Liver (tissue), 9 donors: ENCODE data around the gene CDC25A. TPM values are rescaled to one million over a fixed set of nuclear protein-coding genes. Genes with fewer than 3 reads are reported as not detected.

Experiments
- DNase-seq: peaks from one replicate; pipeline ENCODE4 v3.0.0-alpha.2; 2017; ENCODE audit warnings: low spot score
- H3K27ac ChIP-seq, 2 donors: one replicate each; pipeline ENCODE4 v1.7.0; 2013; ENCODE audit warnings: inconsistent platforms in 2 of 2, low read length in 2 of 2, control low read depth in 1 of 2, low read depth in 1 of 2, mild to moderate bottlenecking in 1 of 2
- H3K27me3 ChIP-seq, 4 donors: one replicate each; pipeline versions ENCODE4 v1.6.1 to v1.7.0; 2013; ENCODE audit warnings: low read length in 3 of 4, inconsistent platforms in 1 of 4, mild to moderate bottlenecking in 1 of 4, moderate library complexity in 1 of 4; ENCODE audit not compliant: control insufficient read depth in 4 of 4, insufficient read depth in 4 of 4
- H3K36me3 ChIP-seq, 4 donors: one replicate each; pipeline versions ENCODE4 v1.6.1 to v1.7.0; 2013; ENCODE audit warnings: low read length in 3 of 4, mild to moderate bottlenecking in 3 of 4, low read depth in 1 of 4, moderate library complexity in 1 of 4; ENCODE audit not compliant: control insufficient read depth in 4 of 4, insufficient read depth in 3 of 4
- H3K4me1 ChIP-seq, 4 donors: one replicate each; pipeline versions ENCODE4 v1.6.1 to v1.7.0; 2013; ENCODE audit warnings: low read length in 3 of 4, mild to moderate bottlenecking in 3 of 4, moderate library complexity in 1 of 4; ENCODE audit not compliant: control insufficient read depth in 4 of 4, insufficient read depth in 4 of 4
- H3K4me3 ChIP-seq, 3 donors: one replicate each; pipeline versions ENCODE4 v1.6.1 to v1.7.0; 2013; ENCODE audit warnings: low read length in 3 of 3, control low read depth in 1 of 3, low read depth in 1 of 3, mild to moderate bottlenecking in 1 of 3
- H3K9ac ChIP-seq, 2 donors: one replicate each; pipeline ENCODE4 v1.7.0; 2013; ENCODE audit warnings: low read length in 2 of 2, mild to moderate bottlenecking in 2 of 2, moderate library complexity in 2 of 2, control low read depth in 1 of 2, low read depth in 1 of 2
- H3K9me3 ChIP-seq, 4 donors: one replicate each; pipeline versions ENCODE4 v1.6.1 to v1.7.0; 2013; ENCODE audit warnings: low read length in 3 of 4; ENCODE audit not compliant: control insufficient read depth in 4 of 4
- ATF3 ChIP-seq: IDR thresholded peaks from 2 replicates; pipeline ENCODE4 v1.6.1; 2016; ENCODE audit warnings: antibody characterized with exemption
- CTCF ChIP-seq: fragments of 150-350 bp; IDR thresholded peaks from 2 replicates; pipeline ENCODE4 v1.5.1; 2017; ENCODE audit warnings: improper control_type of control experiment, low read depth, low read length; ENCODE audit not compliant: missing input control
- FOXA1 ChIP-seq: IDR thresholded peaks from 2 replicates; pipeline ENCODE4 v1.6.1; 2016; ENCODE audit warnings: antibody characterized with exemption
- GABPA ChIP-seq, 2 donors: IDR thresholded peaks in 1 of 2; conservative IDR thresholded peaks in 1 of 2; 2 replicates each; pipeline ENCODE4 v1.6.1; 2016; ENCODE audit warnings: antibody characterized with exemption in 2 of 2, mild to moderate bottlenecking in 1 of 2, moderate library complexity in 1 of 2
- HNF4A ChIP-seq, 2 donors: conservative IDR thresholded peaks; 2 replicates each; pipeline ENCODE4 v1.6.1; 2016; ENCODE audit warnings: antibody characterized with exemption in 2 of 2, mild to moderate bottlenecking in 2 of 2
- HNF4G ChIP-seq: IDR thresholded peaks from 2 replicates; pipeline ENCODE4 v1.6.1; 2016; ENCODE audit warnings: antibody characterized with exemption
- JUND ChIP-seq, 2 donors: IDR thresholded peaks; 2 replicates each; pipeline ENCODE4 v1.6.1; 2016; ENCODE audit warnings: antibody characterized with exemption in 2 of 2
- MAX ChIP-seq: IDR thresholded peaks from 2 replicates; pipeline ENCODE4 v1.6.1; 2016; ENCODE audit warnings: antibody characterized with exemption
- NR2F2 ChIP-seq: IDR thresholded peaks from 2 replicates; pipeline ENCODE4 v1.6.1; 2016; ENCODE audit warnings: antibody characterized with exemption
- RAD21 ChIP-seq, 2 donors: IDR thresholded peaks; 2 replicates each; pipeline ENCODE4 v1.6.1; 2016; ENCODE audit warnings: antibody characterized with exemption in 2 of 2, mild to moderate bottlenecking in 2 of 2
- REST ChIP-seq: IDR thresholded peaks from 2 replicates; pipeline ENCODE4 v1.6.1; 2016; ENCODE audit warnings: antibody characterized with exemption, mild to moderate bottlenecking
- RXRA ChIP-seq, 2 donors: IDR thresholded peaks; 2 replicates each; pipeline ENCODE4 v1.6.1; 2017 to 2018; ENCODE audit warnings: antibody characterized with exemption in 2 of 2, mild to moderate bottlenecking in 1 of 2
- SP1 ChIP-seq: IDR thresholded peaks from 2 replicates; pipeline ENCODE4 v1.6.1; 2018; ENCODE audit warnings: antibody characterized with exemption, mild to moderate bottlenecking
- TAF1 ChIP-seq: conservative IDR thresholded peaks from 2 replicates; pipeline ENCODE4 v1.6.1; 2016; ENCODE audit warnings: antibody characterized with exemption, mild to moderate bottlenecking
- YY1 ChIP-seq: IDR thresholded peaks from 2 replicates; pipeline ENCODE4 v1.6.1; 2016; ENCODE audit warnings: antibody characterized with exemption, mild to moderate bottlenecking
- ZBTB33 ChIP-seq: IDR thresholded peaks from 2 replicates; pipeline ENCODE4 v1.6.1; 2016; ENCODE audit warnings: antibody characterized with exemption
- WGBS: extraction: QIAGEN DNeasy Blood & Tissue Kit; methylation state at CpG from one replicate; pipeline ENCODE4 v1.1.7; 2013; 5-methylcytosine and 5-hydroxymethylcytosine counted together
- polyA plus RNA-seq, 2 donors: library from polyadenylated mRNA; stranded (reverse) in 1 of 2; unstranded in 1 of 2; fragments of 200-250 nt in 1 of 2; fragments of >200 nt in 1 of 2; fragmentation: Nextera tagmentation in 1 of 2; extraction: Ambion mirVana in 1 of 2; gene quantifications; one replicate each; pipeline versions ENCODE4 v1.2.1 to v1.2.3, GENCODE V29; 2013 to 2015
- total RNA-seq, 2 donors: library from RNA; depleted of rRNA; stranded (reverse); fragments of >200 nt; gene quantifications; one replicate each; pipeline ENCODE4 v1.2.3, GENCODE V29; 2014
- donor health status: healthy.
- donor health status: healthy.
- donor health status: healthy.
- donor health status: healthy.
- donor health status: healthy.

The CDC25A gene
- total and polyA plus RNA-seq, 4 donors: 0.18 to 29.6 (median 0.60) TPM

GRCh38 chr3:48187301-48187578 is 977 bp downstream of the CDC25A start:
- no peak for DNase-seq
- peak overlapping the region; percentile 57 to 82 (median 74) for H3K4me3 ChIP-seq
- no peak for TF ChIP-seq GABPA (IDR thresholded peaks at IDR 0.05 in 1 of 2, conservative IDR thresholded peaks at IDR 0.05 in 1 of 2)
- no peak for TF ChIP-seq ZBTB33
- TF ChIP-seq FOXA1: no peak
- TF ChIP-seq ATF3: no peak
- no peak for TF ChIP-seq JUND (IDR thresholded peaks at IDR 0.05)
- no peak for TF ChIP-seq TAF1
- TF ChIP-seq REST: no peak
- TF ChIP-seq HNF4G: no peak
- no peak for TF ChIP-seq YY1
- TF ChIP-seq RAD21 (IDR thresholded peaks at IDR 0.05): no peak
- no peak for TF ChIP-seq MAX
- TF ChIP-seq CTCF: no peak
- no peak for TF ChIP-seq HNF4A (conservative IDR thresholded peaks at IDR 0.05)
- no peak for TF ChIP-seq RXRA (IDR thresholded peaks at IDR 0.05)
- TF ChIP-seq NR2F2: no peak
- TF ChIP-seq SP1: no peak
- peaks cover 0 to 3% (median 0%) of the 10 kb centered on the region in 4 donors for H3K36me3 ChIP-seq
- no peak overlapping the region for H3K27ac ChIP-seq
- H3K27me3 ChIP-seq: no peaks in the 10 kb centered on the region
- H3K9me3 ChIP-seq: no peaks in the 10 kb centered on the region
- H3K4me1 ChIP-seq: peaks cover 0 to 14% (median 8%) of the 10 kb centered on the region in 4 donors
- 15% methylated on average over 8 of the region's 8 CpGs for WGBS
- peak overlapping the region in 1 of 2 donors; percentile 58 for H3K9ac ChIP-seq
